Sigmoid colon (tissue), 7 donors: ENCODE data around the gene CACNA1E. TPM values are rescaled to one million over a fixed set of nuclear protein-coding genes. Genes with fewer than 3 reads are reported as not detected.
"Not testable (repeated sequence)": the region's sequence is repeated elsewhere in the genome, so short reads cannot be mapped to it uniquely, and the experiment has no call there.

Experiments used
- DNase-seq: peaks from one replicate; pipeline ENCODE4 v3.0.0-alpha.2; 2019
- H3K27ac ChIP-seq, 4 donors: fragments of 200-600 bp; sonication (generic); one replicate each; pipeline ENCODE4 v1.5.1; 2016 to 2019; ENCODE audit warnings: mild to moderate bottlenecking in 1 of 4
- H3K27me3 ChIP-seq, 3 donors: fragments of 200-600 bp; sonication (generic); one replicate each; pipeline ENCODE4 v1.5.1; 2019; ENCODE audit warnings: mild to moderate bottlenecking in 1 of 3
- H3K36me3 ChIP-seq, 4 donors: fragments of 200-600 bp; sonication (generic); one replicate each; pipeline ENCODE4 v1.5.1; 2016 to 2019
- H3K4me1 ChIP-seq, 4 donors: fragments of 200-600 bp; sonication (generic); one replicate each; pipeline ENCODE4 v1.5.1; 2017 to 2019
- H3K4me3 ChIP-seq, 4 donors: fragments of 200-600 bp; sonication (generic); one replicate each; pipeline ENCODE4 v1.5.1; 2017 to 2019; ENCODE audit warnings: mild to moderate bottlenecking in 2 of 4, moderate library complexity in 1 of 4
- H3K9me3 ChIP-seq, 4 donors: fragments of 200-600 bp in 3 of 4; sonication (generic) in 3 of 4; one replicate each; pipeline versions ENCODE4 v1.5.1 to v1.6.1; 2013 to 2019
- CTCF ChIP-seq, 4 experiments: fragments of 450-650 bp in 3 of 4; fragments of 200-600 bp in 1 of 4; IDR thresholded peaks; one replicate each; pipeline ENCODE4 v1.5.1; 2016 to 2019; ENCODE audit warnings: antibody characterized with exemption in 4 of 4, mild to moderate bottlenecking in 3 of 4, moderate library complexity in 2 of 4
- EP300 ChIP-seq, 4 donors: sonication (generic); formaldehyde crosslinking; IDR thresholded peaks; one replicate each; pipeline ENCODE4 v1.6.1; 2017; ENCODE audit warnings: antibody characterized with exemption in 4 of 4
- POLR2A ChIP-seq, 2 donors: fragments of 450-650 bp; IDR thresholded peaks; one replicate each; pipeline ENCODE4 v1.6.1; 2016; ENCODE audit warnings: antibody characterized with exemption in 2 of 2, mild to moderate bottlenecking in 2 of 2, moderate library complexity in 2 of 2
- POLR2AphosphoS5 ChIP-seq, 4 donors: sonication (generic); formaldehyde crosslinking; IDR thresholded peaks; one replicate each; pipeline ENCODE4 v1.6.1; 2017; ENCODE audit warnings: antibody characterized with exemption in 4 of 4
- WGBS, 2 donors: extraction: QIAGEN DNeasy Blood & Tissue Kit; methylation state at CpG; one replicate each; pipeline ENCODE4 v1.1.7; 2013; 5-methylcytosine and 5-hydroxymethylcytosine counted together
- intact Hi-C: fragments of 100-400 bp; cut with DNase I; formaldehyde crosslinking; loops from one replicate; pipeline ENCODE4 v1.15.1; 2023
- polyA plus RNA-seq, 3 donors: library from polyadenylated mRNA; stranded (reverse); fragments of 200-250 nt; gene quantifications; one replicate each; pipeline ENCODE4 v1.2.3, GENCODE V29; 2013
- total RNA-seq, 4 donors: library from RNA; depleted of rRNA; stranded (reverse); fragments of >200 nt; gene quantifications; one replicate each; pipeline ENCODE4 v1.1.0, GENCODE V29; 2016
- donor health status: healthy with polysubstance abuse.
- donor health status: Bipolar disorder and iron deficiency.
- donor health status: healthy.

The CACNA1E gene
- total and polyA plus RNA-seq, 7 donors: 0.16 to 1.1 (median 0.36) TPM; not detected in 2

- Histone ChIP-seq H3K27me3 (no peaks in the 10 kb centered on the region), H3K4me1 (no peaks in the 10 kb centered on the region), H3K27ac (no peak overlapping the region), H3K4me3 (no peak overlapping the region), H3K9me3 (no peaks in the 10 kb centered on the region), H3K36me3 (no peaks in the 10 kb centered on the region)
- intact Hi-C loops: no loop called here
- DNase-seq: no peak
- 49 to 57% methylated on average over 5 of the region's 5 CpGs for WGBS, 2 donors
- no peak for TF ChIP-seq POLR2AphosphoS5 (IDR thresholded peaks at IDR 0.05)
- no peak for TF ChIP-seq EP300 (IDR thresholded peaks at IDR 0.05)
- TF ChIP-seq POLR2A (IDR thresholded peaks at IDR 0.05): no peak
- TF ChIP-seq CTCF (IDR thresholded peaks at IDR 0.05): no peak
Observed at GRCh38 chr1:181517181-181517875, 34.0 kb downstream of the CACNA1E start.

GRCh38 chr1:181518152-181518551, 34.8 kb downstream of the CACNA1E start:
- no peaks in the 10 kb centered on the region for H3K36me3 ChIP-seq
- H3K27ac ChIP-seq: no peak overlapping the region
- no peaks in the 10 kb centered on the region for H3K9me3 ChIP-seq
- H3K27me3 ChIP-seq: no peaks in the 10 kb centered on the region
- H3K4me3 ChIP-seq: no peak overlapping the region
- TF ChIP-seq EP300 (IDR thresholded peaks at IDR 0.05) (no peak), CTCF (IDR thresholded peaks at IDR 0.05) (no peak), POLR2A (IDR thresholded peaks at IDR 0.05) (no peak), POLR2AphosphoS5 (IDR thresholded peaks at IDR 0.05) (no peak)
- intact Hi-C loops: no loop called here
- WGBS, 2 donors: 51 to 62% methylated on average over 2 of the region's 2 CpGs
- no peak for DNase-seq
- no peaks in the 10 kb centered on the region for H3K4me1 ChIP-seq

GRCh38 chr1:181522864-181523263, 39.5 kb downstream of the CACNA1E start:
- Histone ChIP-seq H3K27ac (no peak overlapping the region), H3K27me3 (no peaks in the 10 kb centered on the region), H3K4me3 (no peak overlapping the region), H3K4me1 (no peaks in the 10 kb centered on the region), H3K36me3 (no peaks in the 10 kb centered on the region), H3K9me3 (peaks cover 0 to 2% (median 0%) of the 10 kb centered on the region in 4 donors)
- no peak for DNase-seq
- intact Hi-C loops: no loop called here
- no peak for TF ChIP-seq CTCF (IDR thresholded peaks at IDR 0.05)
- no peak for TF ChIP-seq POLR2AphosphoS5 (IDR thresholded peaks at IDR 0.05)
- TF ChIP-seq POLR2A (IDR thresholded peaks at IDR 0.05): no peak
- no peak for TF ChIP-seq EP300 (IDR thresholded peaks at IDR 0.05)
- 52 to 56% methylated on average over 2 of the region's 2 CpGs for WGBS, 2 donors

- TF ChIP-seq POLR2A (IDR thresholded peaks at IDR 0.05) (no peak), POLR2AphosphoS5 (IDR thresholded peaks at IDR 0.05) (no peak), EP300 (IDR thresholded peaks at IDR 0.05) (no peak), CTCF (IDR thresholded peaks at IDR 0.05) (no peak)
- Histone ChIP-seq H3K27ac (no peak overlapping the region), H3K27me3 (no peaks in the 10 kb centered on the region), H3K4me3 (no peak overlapping the region), H3K4me1 (no peaks in the 10 kb centered on the region), H3K36me3 (no peaks in the 10 kb centered on the region), H3K9me3 (peaks cover 0 to 6% (median 4%) of the 10 kb centered on the region in 4 donors)
- intact Hi-C loops: no loop called here
- no peak for DNase-seq
- 93 to 95% methylated on average over 1 of the region's 1 CpG for WGBS, 2 donors
Observed at GRCh38 chr1:181525104-181525721, 41.9 kb downstream of the CACNA1E start.

GRCh38 chr1:181528241-181528640, 44.9 kb downstream of the CACNA1E start:
- H3K27me3 ChIP-seq, intact Hi-C loops, H3K4me3 ChIP-seq, H3K9me3 ChIP-seq, DNase-seq, H3K4me1 ChIP-seq, H3K36me3 ChIP-seq, H3K27ac ChIP-seq: not testable (repeated sequence)
